T-cell (primary cell): Measurements from ENCODE around the gene CABLES1. TPM values are rescaled to one million over a fixed set of nuclear protein-coding genes. Genes with fewer than 3 reads are reported as not detected.
A peak's percentile ranks its signal among the peaks of the same experiment; 100 is the strongest.

Experiments
- ATAC-seq, 4 experiments: fragments of 200-7000 bp in 3 of 4; fragments of 150-1000 bp in 1 of 4; cut with Tn5 transposase; replicated peaks in 1 of 4; 1 replicate in 3 of 4; 2 replicates in 1 of 4; pipeline ENCODE4 v1.10.0; 2021; ENCODE audit warnings: moderate library complexity in 3 of 4, mild to moderate bottlenecking in 2 of 4, moderate number of reproducible peaks in 1 of 4
- CTCF ChIA-PET, 2 donors: fragments of 300-600 bp; sonication (Branson Sonifier 250); formaldehyde crosslinking; loops; one replicate each; lab custom pipeline; 2022; ENCODE audit warnings: antibody characterized with exemption in 2 of 2; lab: Charles Lee
- POLR2A ChIA-PET, 2 donors: fragments of 300-600 bp; sonication (Branson Sonifier 250); formaldehyde crosslinking; loops; one replicate each; lab custom pipeline; 2022; ENCODE audit warnings: antibody characterized with exemption in 2 of 2; lab: Charles Lee
- DNase-seq, 35 experiments: peaks; one replicate each; pipeline versions ENCODE4 v3.0.0 to v3.0.0-alpha.2; 2013 to 2023
- H3K27ac ChIP-seq: one replicate; pipeline ENCODE4 v1.5.1; 2013; ENCODE audit warnings: low read length
- H3K27me3 ChIP-seq, 2 experiments: replicated peaks in 1 of 2; 1 replicate in 1 of 2; 2 replicates in 1 of 2; pipeline versions ENCODE4 v1.6.1 to v1.7.0; 2013; ENCODE audit warnings: low read length in 1 of 2, mixed read lengths in 1 of 2; ENCODE audit not compliant: control insufficient read depth in 2 of 2, insufficient read depth in 2 of 2; ENCODE audit errors: extremely low read depth in 1 of 2
- H3K36me3 ChIP-seq, 2 donors: 1 replicate in 1 of 2; 2 replicates in 1 of 2; pipeline versions ENCODE4 v1.6.1 to v1.7.0; 2013; ENCODE audit warnings: low read length in 1 of 2; ENCODE audit not compliant: control insufficient read depth in 2 of 2, insufficient read depth in 1 of 2; ENCODE audit errors: extremely low read depth in 1 of 2
- H3K4me1 ChIP-seq, 2 experiments: 1 replicate in 1 of 2; 2 replicates in 1 of 2; pipeline versions ENCODE4 v1.6.1 to v1.7.0; 2013; ENCODE audit warnings: low read length in 2 of 2, mixed read lengths in 1 of 2; ENCODE audit not compliant: insufficient read depth in 2 of 2, control insufficient read depth in 1 of 2; ENCODE audit errors: extremely low read depth in 1 of 2
- H3K4me3 ChIP-seq, 2 donors: 1 replicate in 1 of 2; 2 replicates in 1 of 2; pipeline versions ENCODE4 v1.5.1 to v1.7.0; 2013; ENCODE audit warnings: mild to moderate bottlenecking in 2 of 2, low read length in 1 of 2, moderate library complexity in 1 of 2; ENCODE audit not compliant: control insufficient read depth in 1 of 2; ENCODE audit errors: extremely low read depth in 1 of 2
- H3K9me3 ChIP-seq: 2 replicates; pipeline ENCODE4 v1.7.0; 2013
- H3K27ac Mint-ChIP-seq, 2 donors: one replicate each; pipeline ENCODE4 v1.8.0; 2020 to 2021; ENCODE audit warnings: mild to moderate bottlenecking in 2 of 2, mixed read lengths in 2 of 2
- H3K27me3 Mint-ChIP-seq, 2 donors: one replicate each; pipeline ENCODE4 v1.8.0; 2021 to 2022; ENCODE audit warnings: mixed read lengths in 2 of 2
- H3K36me3 Mint-ChIP-seq: one replicate; pipeline ENCODE4 v1.8.0; 2021; ENCODE audit warnings: mixed read lengths
- H3K4me1 Mint-ChIP-seq, 3 donors: one replicate each; pipeline ENCODE4 v1.8.0; 2020 to 2022; ENCODE audit warnings: mixed read lengths in 3 of 3, mild to moderate bottlenecking in 1 of 3
- H3K4me3 Mint-ChIP-seq, 3 donors: one replicate each; pipeline ENCODE4 v1.8.0; 2020 to 2022; ENCODE audit warnings: mild to moderate bottlenecking in 3 of 3, mixed read lengths in 3 of 3, moderate library complexity in 3 of 3
- H3K9me3 Mint-ChIP-seq, 3 donors: one replicate each; pipeline ENCODE4 v1.8.0; 2020 to 2022; ENCODE audit warnings: mixed read lengths in 3 of 3
- WGBS: methylation state at CpG from one replicate; pipeline ENCODE4 v1.1.5; 2013; ENCODE audit warnings: missing lambda C conversion rate; ENCODE audit not compliant: insufficient coverage; 5-methylcytosine and 5-hydroxymethylcytosine counted together
- total RNA-seq, 35 experiments: library from RNA in 6 of 35; stranded (reverse) in 6 of 35; fragments of 120-200 nt in 1 of 35; gene quantifications; one replicate each; pipeline versions ENCODE4 v1.2.1 to v1.2.4 and lab custom pipeline; 2013 to 2026

CABLES1 gene
- total RNA-seq, 5 donors from 2014 or later (not counting 1 experiment from before 2014, with no cell fraction given), result 0.23 to 1.7 (median 0.85) TPM

DNA sequence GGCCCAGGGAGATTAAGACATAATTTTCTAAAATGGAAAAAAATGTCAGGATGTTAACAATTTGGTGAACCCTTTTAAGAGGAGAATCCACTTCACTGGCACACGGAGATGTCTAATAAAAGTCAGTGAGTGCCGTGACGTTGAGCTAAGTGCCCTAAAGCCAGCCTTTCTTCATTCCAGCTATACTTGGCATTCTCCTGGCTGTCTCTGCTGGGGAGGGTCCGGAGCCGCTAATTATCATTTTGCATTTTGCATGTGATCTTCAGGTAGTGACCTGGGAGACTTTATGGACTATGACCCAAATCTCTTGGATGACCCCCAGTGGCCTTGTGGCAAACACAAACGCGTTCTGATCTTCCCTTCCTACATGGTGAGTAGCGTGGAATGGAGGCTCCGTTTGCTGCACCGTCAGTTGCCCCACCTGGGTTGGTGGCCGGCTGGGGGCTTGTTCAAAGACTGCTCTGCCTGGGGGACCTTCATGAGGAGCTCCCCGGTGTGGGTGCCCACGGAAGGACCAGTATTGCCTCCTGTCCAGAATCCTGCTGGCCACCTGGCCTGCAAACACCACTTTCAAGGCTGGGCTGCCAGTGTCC is 101.7 kb downstream of the CABLES1 start:
- Mint-ChIP-seq H3K36me3 (no peaks in the 10 kb centered on the region), H3K9me3 (no peaks in the 10 kb centered on the region), H3K4me1 (peaks cover 20 to 32% (median 25%) of the 10 kb centered on the region in 3 donors), H3K27ac (no peak overlapping the region), H3K27me3 (no peaks in the 10 kb centered on the region), H3K4me3 (peak overlapping the region in 1 of 3 donors; percentile 13)
- WGBS, result 97% methylated on average over 6 of the region's 13 CpGs
- Histone ChIP-seq H3K27me3 (no peaks in the 10 kb centered on the region), H3K4me1 (peaks cover 0 to 24% of the 10 kb centered on the region in 2 experiments), H3K27ac (peak overlapping the region; percentile 63), H3K36me3 (no peaks in the 10 kb centered on the region), H3K9me3 (no peaks in the 10 kb centered on the region), H3K4me3 (no peak overlapping the region)
- POLR2A ChIA-PET, result no interaction called here
- DNase-seq, result no peak
- CTCF ChIA-PET, result no interaction called here
- ATAC-seq, result no peak

DNA sequence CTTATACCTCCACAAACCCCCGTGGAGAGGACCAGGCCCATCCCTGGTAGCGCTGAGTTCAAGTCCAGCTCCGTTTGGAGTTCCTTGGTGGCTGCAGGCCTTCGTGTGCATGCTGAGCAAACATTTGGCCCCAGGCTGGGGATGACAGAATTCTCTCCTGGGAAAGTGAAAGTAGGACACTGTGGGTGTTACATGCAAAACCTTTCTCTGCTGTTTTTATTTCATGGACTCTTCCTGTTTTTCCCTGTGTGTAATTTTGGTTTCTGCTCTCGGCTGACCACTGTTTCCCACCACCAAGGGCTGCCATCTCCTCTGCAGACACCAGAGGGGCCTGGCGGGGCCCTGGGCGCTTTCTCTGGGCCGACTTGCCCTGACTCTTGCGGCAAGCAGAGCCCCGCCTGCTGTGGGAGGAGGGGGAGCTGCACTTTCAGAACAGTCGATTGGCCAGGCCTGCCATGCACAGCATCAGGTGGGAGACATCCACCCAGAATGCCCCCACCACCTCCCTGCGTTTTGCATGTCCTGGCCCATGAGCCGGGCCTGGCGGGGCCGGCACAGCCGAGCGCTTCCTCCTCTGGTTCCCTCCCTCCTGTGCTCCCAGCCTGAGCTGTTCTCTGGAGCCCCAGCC is 102.4 kb downstream of the CABLES1 start:
- H3K27ac ChIP-seq, result peak overlapping the region; percentile 63
- Mint-ChIP-seq H3K4me1 (peaks cover 19 to 27% (median 21%) of the 10 kb centered on the region in 3 donors), H3K27ac (peak overlapping the region; percentile 81 to 90), H3K9me3 (no peaks in the 10 kb centered on the region), H3K36me3 (no peaks in the 10 kb centered on the region), H3K4me3 (peak overlapping the region; percentile 68 to 81 (median 74)), H3K27me3 (no peaks in the 10 kb centered on the region)
- POLR2A ChIA-PET, result interaction anchor here in 1 of 2 donors (0.6 kb wide), 2 partner anchors 19 to 23 kb away, joined by 3 read pairs; no protein-coding TSS in a partner anchor
- H3K36me3 ChIP-seq, result no peaks in the 10 kb centered on the region
- 44% methylated on average over 6 of the region's 17 CpGs for WGBS
- peak overlapping the region; percentile 39 to 61 for H3K4me3 ChIP-seq
- ATAC-seq (peak; percentile 40 to 80 (median 70)), DNase-seq (peak in 25 of 35 experiments; percentile 3 to 56 (median 27))
- H3K27me3 ChIP-seq, result no peaks in the 10 kb centered on the region
- H3K9me3 ChIP-seq, result no peaks in the 10 kb centered on the region
- CTCF ChIA-PET, result no interaction called here
- H3K4me1 ChIP-seq, result peaks cover 0 to 18% of the 10 kb centered on the region in 2 experiments

DNA sequence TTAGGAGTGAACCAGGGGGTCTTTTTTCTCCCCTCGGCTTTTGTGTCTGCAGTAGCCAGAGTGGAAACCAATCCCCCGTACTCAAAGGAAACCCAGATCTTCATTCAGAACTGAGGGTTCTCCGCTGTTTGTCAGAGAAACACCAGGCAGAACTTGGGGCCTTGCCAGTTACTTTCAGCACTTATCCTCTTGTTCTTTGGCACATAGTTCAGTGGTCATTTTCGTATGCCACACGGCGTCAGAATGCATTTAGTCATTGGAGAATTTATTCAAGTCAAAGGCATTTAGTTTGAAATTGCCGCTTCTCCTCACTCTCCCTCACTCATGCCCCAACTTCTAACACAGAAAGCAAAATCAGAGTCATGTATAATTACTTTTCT is 102.9 kb downstream of the CABLES1 start:
- H3K27ac ChIP-seq, result peak overlapping the region; percentile 63
- Mint-ChIP-seq H3K9me3 (no peaks in the 10 kb centered on the region), H3K36me3 (no peaks in the 10 kb centered on the region), H3K27ac (peak overlapping the region; percentile 81 to 90), H3K4me1 (peaks cover 19 to 23% (median 19%) of the 10 kb centered on the region in 3 donors), H3K27me3 (no peaks in the 10 kb centered on the region), H3K4me3 (peak overlapping the region; percentile 68 to 81 (median 74))
- peaks cover 0 to 17% of the 10 kb centered on the region in 2 experiments for H3K4me1 ChIP-seq
- no peaks in the 10 kb centered on the region for H3K9me3 ChIP-seq
- no peak for DNase-seq
- POLR2A ChIA-PET, result interaction anchor here in 1 of 2 donors (0.6 kb wide), 2 partner anchors 18 to 23 kb away, joined by 3 read pairs; no protein-coding TSS in a partner anchor
- H3K36me3 ChIP-seq, result no peaks in the 10 kb centered on the region
- ATAC-seq, result no peak
- CTCF ChIA-PET, result no interaction called here
- H3K27me3 ChIP-seq, result no peaks in the 10 kb centered on the region
- WGBS, result 50% methylated on average over 4 of the region's 7 CpGs
- peak overlapping the region; percentile 39 to 61 for H3K4me3 ChIP-seq

GRCh38 chr18:23238651-23239349 is 103.5 kb downstream of the CABLES1 start:
- Histone ChIP-seq H3K4me1 (peaks cover 0 to 17% of the 10 kb centered on the region in 2 experiments), H3K4me3 (no peak overlapping the region), H3K27me3 (no peaks in the 10 kb centered on the region), H3K36me3 (no peaks in the 10 kb centered on the region), H3K9me3 (no peaks in the 10 kb centered on the region), H3K27ac (peak overlapping the region; percentile 63)
- 99% methylated on average over 10 of the region's 12 CpGs for WGBS
- H3K27ac Mint-ChIP-seq, result peak overlapping the region; percentile 81 to 90
- no peaks in the 10 kb centered on the region for H3K36me3 Mint-ChIP-seq
- DNase-seq (no peak), ATAC-seq (no peak)
- peaks cover 19 to 23% (median 19%) of the 10 kb centered on the region in 3 donors for H3K4me1 Mint-ChIP-seq
- ChIA-PET CTCF (no interaction called here), POLR2A (no interaction called here)
- H3K27me3 Mint-ChIP-seq, result no peaks in the 10 kb centered on the region
- H3K4me3 Mint-ChIP-seq, result peak overlapping the region in 1 of 3 donors; percentile 81
- no peaks in the 10 kb centered on the region for H3K9me3 Mint-ChIP-seq

- no peaks in the 10 kb centered on the region for H3K27me3 ChIP-seq
- no peak overlapping the region for H3K27ac ChIP-seq
- no peak overlapping the region for H3K4me3 Mint-ChIP-seq
- H3K36me3 Mint-ChIP-seq, result no peaks in the 10 kb centered on the region
- ChIA-PET POLR2A (no interaction called here), CTCF (interaction anchor here in 1 of 2 donors (0.7 kb wide), 1 partner anchor 12 kb away, joined by 3 read pairs; no protein-coding TSS in a partner anchor)
- no peak overlapping the region for H3K4me3 ChIP-seq
- no peak overlapping the region for H3K27ac Mint-ChIP-seq
- peaks cover 0 to 17% of the 10 kb centered on the region in 2 experiments for H3K4me1 ChIP-seq
- no peaks in the 10 kb centered on the region for H3K27me3 Mint-ChIP-seq
- H3K9me3 Mint-ChIP-seq, result no peaks in the 10 kb centered on the region
- no CpG with 5 or more reads among the region's 7 CpGs for WGBS
- no peak for ATAC-seq
- H3K9me3 ChIP-seq, result no peaks in the 10 kb centered on the region
- DNase-seq, result no peak
- peaks cover 19 to 23% (median 19%) of the 10 kb centered on the region in 3 donors for H3K4me1 Mint-ChIP-seq
- H3K36me3 ChIP-seq, result no peaks in the 10 kb centered on the region
These were observed 104.0 kb downstream of the CABLES1 start for GRCh38 chr18:23239350-23239692.

DNA sequence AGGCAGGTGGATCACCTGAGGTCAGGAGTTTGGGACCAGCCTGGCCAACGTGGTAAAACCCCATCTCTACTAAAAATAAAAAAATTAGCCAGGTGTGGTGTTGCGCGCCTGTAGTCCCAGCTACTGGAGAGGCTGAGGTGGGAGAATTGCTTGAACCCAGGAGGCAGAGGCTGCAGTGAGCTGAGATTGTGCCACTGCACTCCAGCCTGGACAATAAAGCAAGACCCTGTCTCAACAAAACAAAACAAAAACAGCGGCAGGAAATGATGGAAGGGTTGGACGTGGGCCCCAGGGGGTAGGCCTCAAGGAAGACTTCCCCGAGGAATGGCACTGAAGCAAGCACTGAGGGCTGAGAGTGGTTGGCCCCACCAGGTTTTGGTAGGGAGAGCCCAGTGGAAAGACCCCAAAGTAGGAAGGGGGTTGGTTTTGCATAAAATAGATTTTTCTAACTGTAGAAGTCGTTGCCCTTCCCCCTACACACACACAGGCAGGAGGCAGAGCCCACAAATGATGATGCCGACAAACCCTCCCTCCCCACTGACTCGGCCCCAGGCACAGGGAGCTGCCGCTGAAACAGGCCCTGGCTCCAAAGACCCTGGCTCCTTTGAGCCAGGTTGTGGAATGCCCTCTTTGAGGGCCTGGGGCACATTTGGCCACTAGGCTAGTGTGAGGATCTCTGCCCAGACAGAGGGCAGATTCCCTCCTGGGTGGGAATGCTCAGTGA is 104.8 kb downstream of the CABLES1 start:
- Mint-ChIP-seq H3K9me3 (no peaks in the 10 kb centered on the region), H3K4me1 (peaks cover 19 to 23% (median 19%) of the 10 kb centered on the region in 3 donors), H3K27me3 (no peaks in the 10 kb centered on the region), H3K36me3 (no peaks in the 10 kb centered on the region), H3K27ac (no peak overlapping the region), H3K4me3 (no peak overlapping the region)
- ChIA-PET POLR2A (no interaction called here), CTCF (interaction anchor here in 1 of 2 donors (0.7 kb wide), 1 partner anchor 12 kb away, joined by 3 read pairs; no protein-coding TSS in a partner anchor)
- 85% methylated on average over 3 of the region's 10 CpGs for WGBS
- DNase-seq, result no peak
- Histone ChIP-seq H3K27me3 (no peaks in the 10 kb centered on the region), H3K4me3 (no peak overlapping the region), H3K27ac (no peak overlapping the region), H3K36me3 (no peaks in the 10 kb centered on the region), H3K4me1 (peaks cover 0 to 17% of the 10 kb centered on the region in 2 experiments), H3K9me3 (no peaks in the 10 kb centered on the region)
- no peak for ATAC-seq
